Pons (tissue), 1 donor: ENCODE results near the gene E2F6.

Experiments
- DNase-seq: peaks from one replicate; pipeline ENCODE4 v3.0.0-alpha.2; 2016; ENCODE audit warnings: low spot score

E2F6 gene

GRCh38 chr2:11493282-11493681, 27.3 kb upstream of the E2F6 start:
- no peak for DNase-seq

- no peak for DNase-seq
These were observed 26.8 kb upstream of the E2F6 start for GRCh38 chr2:11492720-11493119.

GRCh38 chr2:11492244-11492643, 26.3 kb upstream of the E2F6 start:
- no peak for DNase-seq

DNA sequence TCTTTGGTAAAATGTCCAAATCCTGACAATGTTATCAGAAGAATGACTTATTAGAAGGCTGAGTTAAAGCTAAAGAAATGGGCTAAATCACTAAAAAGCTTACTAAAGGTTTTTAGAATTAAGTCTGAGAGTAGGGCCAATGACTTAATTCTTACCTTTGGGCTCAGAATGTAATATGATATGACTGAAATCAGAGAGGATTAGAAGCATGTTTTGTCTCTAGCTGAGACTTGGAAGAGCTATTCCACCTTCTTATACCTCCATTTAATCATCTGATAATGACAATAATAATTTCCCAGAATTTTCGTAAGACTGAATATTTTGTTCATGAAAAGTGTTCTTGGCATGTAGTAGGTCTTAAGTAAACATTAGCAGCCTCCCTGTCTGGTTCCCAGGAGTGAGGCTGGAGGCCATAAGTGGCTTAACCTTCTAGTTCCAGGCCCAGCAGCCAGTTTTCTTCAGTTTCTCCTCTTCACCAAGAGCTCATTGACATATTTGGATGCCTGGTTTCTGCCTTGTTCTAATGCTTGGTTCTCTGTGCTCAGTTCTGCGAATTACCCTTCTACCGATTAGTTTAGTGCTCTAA, 25.5 kb upstream of the E2F6 start:
- no peak for DNase-seq

GRCh38 chr2:11490194-11490593, 24.2 kb upstream of the E2F6 start:
- DNase-seq: no peak

GRCh38 chr2:11488809-11489208, 22.8 kb upstream of the E2F6 start:
- DNase-seq: no peak

DNA sequence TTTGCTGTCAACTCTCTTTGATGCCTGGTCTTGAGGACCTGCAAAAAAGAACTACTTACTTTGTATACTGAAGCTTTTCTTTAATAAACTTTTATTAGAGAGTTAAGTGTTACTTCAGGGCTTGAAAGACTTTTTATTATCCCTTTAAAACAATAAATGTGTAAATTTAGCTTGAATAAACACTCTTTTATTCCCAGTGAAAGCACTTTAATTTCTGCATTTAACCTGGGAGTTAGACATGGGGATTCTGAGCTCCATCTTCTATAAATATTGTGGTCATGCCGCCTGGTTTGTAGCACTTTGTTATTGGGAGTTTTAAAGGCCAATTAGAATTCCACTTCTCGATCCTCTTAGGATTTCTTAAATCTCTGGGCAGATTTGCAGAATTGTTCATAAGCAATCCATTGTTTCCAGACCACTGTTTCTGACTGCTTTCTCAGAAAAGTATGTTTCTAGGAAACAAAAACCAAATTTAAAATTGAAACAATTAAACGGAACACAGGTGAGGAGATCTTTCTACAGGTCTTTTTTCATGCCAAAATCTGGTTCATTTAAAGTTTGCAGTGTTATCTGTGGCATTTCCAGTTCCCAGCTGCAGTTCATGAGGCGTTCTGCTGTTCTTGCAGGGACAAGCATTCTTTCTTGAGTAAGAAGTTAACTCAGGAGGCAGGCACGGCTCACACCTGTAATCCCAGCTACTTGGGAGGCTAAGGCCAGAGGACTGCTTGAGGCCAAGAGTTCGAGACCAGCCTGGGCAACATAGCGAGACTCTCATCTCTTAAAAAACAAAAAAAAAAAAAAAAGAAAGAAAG, 18.1 kb upstream of the E2F6 start:
- no peak for DNase-seq

- DNase-seq: no peak
These were observed 16.6 kb upstream of the E2F6 start for GRCh38 chr2:11482473-11483035.

DNA sequence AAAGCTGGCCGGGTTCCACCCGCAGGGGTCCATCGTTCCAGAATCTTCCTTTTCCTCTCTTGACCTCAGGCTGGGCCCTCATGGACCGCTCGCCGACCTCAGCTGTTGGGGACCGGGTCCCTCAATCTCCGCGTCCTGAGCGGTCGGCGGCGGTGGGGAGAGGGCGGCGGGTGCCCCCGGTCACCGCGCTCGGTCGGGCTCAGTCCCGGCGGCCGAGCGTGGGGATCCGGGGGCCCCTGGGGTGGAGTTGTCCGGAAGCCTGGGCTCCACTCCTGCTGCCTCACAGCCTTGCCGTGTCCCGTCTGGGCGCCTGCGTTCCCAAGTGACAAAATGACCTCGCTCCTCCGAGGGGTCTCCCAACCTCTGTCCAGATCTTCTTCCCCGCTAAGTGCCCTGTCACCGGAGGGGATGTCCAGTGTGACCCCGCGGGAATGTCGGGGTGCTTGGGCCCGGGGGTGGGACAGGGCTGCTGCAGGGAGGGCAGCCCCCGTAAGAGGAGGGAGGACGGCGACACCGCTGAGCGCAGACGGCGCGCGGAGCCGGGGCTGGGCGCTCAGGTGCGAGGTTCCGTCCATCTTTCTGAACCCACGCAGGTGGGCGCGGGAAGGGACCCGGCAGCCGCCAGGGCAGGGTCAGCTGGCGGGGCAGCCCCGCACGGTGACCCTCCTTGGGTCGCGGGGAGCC, 16.0 kb upstream of the E2F6 start:
- DNase-seq: no peak

DNA sequence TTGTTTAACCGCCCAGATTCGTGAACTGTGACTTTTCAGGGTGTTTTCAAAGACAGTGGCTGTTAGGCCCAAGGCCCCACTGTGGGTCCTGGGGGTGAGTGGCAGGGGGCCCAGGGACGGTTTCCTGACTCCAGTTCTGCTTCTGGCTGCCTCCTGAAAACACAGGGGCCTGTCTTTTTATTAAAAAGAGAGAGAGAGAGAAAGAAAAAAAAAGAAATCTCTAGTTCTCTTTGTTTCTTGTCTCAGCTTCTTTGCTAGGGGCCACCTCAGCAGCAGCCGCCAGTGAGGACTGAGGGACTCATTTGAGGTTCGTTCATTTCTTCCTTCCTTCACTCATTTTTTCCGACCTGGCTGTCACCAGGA, 15.4 kb upstream of the E2F6 start:
- no peak for DNase-seq

DNA sequence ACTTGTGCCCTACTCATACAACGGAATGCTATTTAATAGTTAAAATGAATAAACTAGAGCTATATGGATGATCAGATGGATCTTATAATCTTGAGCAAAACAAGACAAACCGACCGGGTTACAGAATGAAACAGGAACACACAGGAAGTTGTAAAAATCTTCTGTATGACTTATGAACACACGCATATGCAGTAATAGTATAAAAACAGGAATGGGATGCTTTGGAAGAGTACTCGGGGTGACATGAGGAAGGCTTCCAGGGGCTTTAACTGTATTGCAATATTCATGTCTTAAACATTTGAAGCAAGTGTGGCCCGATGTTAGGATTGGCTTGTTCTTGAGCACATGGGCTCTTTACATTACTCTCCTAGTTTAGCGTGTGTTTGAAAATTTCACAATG, 14.9 kb upstream of the E2F6 start:
- DNase-seq: no peak

DNA sequence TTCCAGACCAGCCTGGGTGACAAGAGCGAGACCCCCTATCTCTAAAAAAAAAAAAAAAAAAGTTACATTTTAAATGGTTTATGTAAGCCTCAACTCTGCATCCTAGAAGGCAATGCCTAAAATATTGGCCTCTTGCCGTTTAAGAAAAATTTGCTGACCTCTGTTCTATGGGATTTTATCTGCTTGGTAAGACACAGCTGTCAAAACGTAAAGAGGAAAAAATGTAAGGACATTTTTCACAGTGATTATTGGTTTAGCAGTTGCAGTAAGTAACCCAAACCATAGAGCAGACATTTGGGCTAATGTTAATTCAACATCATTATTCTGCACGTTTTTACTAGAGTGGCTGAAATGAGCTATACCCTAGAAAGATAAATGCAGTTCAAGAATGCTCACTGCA, 14.4 kb upstream of the E2F6 start:
- DNase-seq: no peak

DNA sequence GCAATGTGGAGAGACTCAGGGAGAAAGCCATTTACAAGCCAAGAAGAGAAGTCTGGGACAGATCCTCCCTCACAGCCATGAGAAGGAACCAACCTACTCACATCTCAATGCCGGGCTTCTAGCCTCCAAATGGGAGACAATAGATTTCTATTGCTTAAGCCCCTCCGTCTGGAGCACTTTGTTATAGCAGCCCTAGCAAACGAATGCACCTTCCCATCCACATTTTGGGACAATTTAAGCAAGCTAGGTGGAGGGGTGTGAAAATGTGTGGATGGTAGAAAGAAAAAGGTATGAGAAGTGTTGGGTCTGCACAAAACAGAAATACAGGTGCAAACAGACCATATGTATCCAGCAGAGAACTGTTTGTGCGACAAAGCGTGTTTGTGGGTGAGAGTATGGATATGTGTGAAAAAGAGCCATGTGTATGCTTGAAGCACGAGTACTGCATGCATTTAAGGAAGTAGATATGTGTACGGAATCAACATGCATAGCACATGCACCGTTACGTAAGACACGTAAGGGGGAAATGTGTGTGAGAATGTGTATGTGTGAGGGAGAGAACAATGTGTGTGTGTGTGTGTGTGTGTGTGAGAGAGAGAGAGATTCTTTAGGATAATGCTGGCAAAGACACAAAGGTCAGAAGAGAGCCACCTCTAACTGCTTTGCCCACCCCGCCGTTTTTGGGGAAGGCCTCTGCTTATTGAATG, 13.1 kb upstream of the E2F6 start:
- DNase-seq: no peak

DNA sequence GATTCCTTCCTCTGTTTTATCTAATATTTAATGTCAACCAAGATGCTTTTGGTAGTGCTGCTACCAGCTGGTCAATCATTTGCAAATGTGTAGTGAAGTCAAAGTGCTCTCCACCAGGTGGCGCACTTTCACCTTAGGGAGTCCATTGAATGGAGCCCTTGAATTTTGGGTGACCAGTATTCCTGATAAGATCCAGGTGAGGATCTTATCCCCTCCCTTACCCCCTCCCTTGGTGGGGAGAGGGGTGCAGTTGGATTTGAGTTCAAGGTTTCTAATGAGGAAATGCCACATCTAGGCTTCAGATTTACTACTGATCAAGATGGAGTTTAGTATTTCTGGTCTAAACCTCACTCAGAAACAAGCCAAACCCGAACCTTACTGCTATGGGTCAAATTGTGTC, 12.0 kb upstream of the E2F6 start:
- peak; percentile 97 for DNase-seq

GRCh38 chr2:11473659-11474433, 7.9 kb upstream of the E2F6 start:
- no peak for DNase-seq

DNA sequence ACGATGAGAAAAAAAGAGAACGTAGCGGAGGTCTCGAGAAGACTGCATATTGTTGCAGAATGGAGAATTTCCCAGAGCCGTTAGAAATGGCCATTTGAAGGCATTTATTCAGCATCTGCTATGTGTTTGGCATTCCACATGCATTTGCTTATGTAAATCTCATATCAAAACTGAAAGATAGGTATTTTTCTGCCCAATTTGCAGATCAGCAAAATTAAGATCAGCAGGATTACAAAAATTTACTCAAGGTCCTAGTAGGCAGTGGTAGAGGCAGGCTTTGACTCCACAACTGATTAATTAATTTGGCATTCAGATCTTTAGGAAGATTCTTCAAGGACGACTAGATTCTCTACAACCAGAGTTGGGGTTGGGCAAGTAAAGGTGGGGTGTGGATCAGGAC, 1.8 kb upstream of the E2F6 start:
- no peak for DNase-seq

- DNase-seq: no peak
These were observed 1.2 kb upstream of the E2F6 start for GRCh38 chr2:11467129-11467649.

DNA sequence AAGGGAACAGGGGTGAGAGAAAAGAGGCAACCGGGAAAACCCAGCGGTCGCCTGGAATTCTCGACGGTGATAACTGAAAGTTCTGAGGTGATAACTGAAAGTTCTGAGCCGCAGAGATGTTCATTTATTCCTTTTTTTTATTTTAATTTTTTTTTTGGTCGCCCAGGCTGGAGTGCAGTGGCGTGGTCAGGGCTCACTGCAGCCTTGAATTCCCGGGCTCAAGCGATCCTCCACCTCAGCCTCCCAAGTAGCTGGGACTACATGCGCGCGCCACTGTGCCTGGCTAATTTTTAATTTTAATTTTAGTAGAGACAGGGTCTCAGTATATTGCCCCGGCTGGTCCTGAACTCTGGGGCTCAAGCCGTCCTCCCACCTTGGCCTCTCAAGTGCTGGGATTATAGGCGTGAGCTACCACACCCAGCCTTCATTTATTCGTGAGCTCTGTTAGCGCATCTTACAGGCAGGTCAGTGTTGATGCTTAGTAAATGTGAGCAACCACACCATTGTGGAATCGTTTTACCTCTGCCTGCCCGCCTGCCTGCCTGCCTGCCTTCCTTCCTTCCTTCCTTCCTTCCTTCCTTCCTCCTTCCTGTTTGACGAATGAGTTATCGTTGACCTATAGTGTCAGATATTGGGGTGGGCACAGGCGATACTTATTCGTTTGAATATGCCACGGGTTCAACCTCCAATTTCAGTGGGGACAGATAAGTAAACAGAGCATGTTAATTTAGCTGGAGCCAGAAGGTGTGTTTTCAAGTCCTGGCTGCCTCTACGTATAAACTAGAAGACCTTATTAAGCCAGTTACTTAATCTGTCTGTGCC, 557 bp upstream of the E2F6 start:
- DNase-seq: no peak

GRCh38 chr2:11465110-11465484, 864 bp downstream of the E2F6 start:
- DNase-seq: no peak

DNA sequence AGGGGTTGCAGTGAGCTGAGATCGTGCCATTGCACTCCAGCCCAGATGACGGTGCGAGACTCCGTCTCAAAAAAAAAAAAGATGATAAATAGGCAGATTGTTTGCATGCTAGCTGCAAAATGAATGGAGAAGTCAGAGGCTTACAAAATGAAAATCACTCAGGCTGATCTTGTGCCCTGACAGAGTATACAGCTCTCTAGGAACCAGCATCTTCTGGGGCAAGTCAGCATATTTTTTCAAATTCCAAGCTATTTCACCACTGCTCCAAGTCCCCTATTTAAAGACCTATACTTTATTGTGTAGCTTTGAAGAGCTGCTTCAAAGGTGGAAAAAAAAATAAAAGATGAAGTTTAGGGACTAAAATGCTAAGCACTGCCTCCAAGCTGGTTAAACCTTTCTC, 6.1 kb downstream of the E2F6 start:
- DNase-seq: no peak

- no peak for DNase-seq
These were observed 7.2 kb downstream of the E2F6 start for GRCh38 chr2:11458753-11459152.
